ENCODE results near the gene MAP3K4.

DNA sequence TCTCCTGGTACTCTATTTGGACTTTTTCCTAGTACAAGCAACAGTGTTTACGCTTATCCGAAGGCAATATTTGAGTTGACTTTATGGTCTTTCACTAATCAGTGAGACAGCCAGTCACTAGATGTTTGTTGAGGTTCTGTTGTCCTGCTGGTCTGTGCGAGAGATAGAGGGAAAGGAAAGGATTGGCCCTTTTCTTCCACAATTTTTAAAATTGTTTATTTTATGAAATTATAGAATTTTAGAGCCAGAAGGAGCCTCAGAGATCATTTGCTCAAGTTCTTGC lies 44.4 kb downstream of the MAP3K4 start:
- TF ChIP-seq, protein P1, sequence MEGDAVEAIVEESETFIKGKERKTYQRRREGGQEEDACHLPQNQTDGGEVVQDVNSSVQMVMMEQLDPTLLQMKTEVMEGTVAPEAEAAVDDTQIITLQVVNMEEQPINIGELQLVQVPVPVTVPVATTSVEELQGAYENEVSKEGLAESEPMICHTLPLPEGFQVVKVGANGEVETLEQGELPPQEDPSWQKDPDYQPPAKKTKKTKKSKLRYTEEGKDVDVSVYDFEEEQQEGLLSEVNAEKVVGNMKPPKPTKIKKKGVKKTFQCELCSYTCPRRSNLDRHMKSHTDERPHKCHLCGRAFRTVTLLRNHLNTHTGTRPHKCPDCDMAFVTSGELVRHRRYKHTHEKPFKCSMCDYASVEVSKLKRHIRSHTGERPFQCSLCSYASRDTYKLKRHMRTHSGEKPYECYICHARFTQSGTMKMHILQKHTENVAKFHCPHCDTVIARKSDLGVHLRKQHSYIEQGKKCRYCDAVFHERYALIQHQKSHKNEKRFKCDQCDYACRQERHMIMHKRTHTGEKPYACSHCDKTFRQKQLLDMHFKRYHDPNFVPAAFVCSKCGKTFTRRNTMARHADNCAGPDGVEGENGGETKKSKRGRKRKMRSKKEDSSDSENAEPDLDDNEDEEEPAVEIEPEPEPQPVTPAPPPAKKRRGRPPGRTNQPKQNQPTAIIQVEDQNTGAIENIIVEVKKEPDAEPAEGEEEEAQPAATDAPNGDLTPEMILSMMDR (conservative IDR thresholded peaks at IDR 0.05; ENCODE audit: low read depth, low read length), result no peak
- TF ChIP-seq EZH2 (IDR thresholded peaks at IDR 0.05; ENCODE audit: low read length, unreplicated experiment), result no peak
